OCI-LY7 (cell line): ENCODE measurements around the gene TLX3. TPM values are rescaled to one million over a fixed set of nuclear protein-coding genes. Genes with fewer than 3 reads are reported as not detected.

ENCODE experiments used
- BruUV-seq: library from RNA; stranded (reverse); fragments of 400-500 nt; replicated peaks from 2 replicates; lab custom pipeline; 2021; lab: Mats Ljungman, UMichigan
- CTCF ChIA-PET: fragments of 300-600 bp; sonication (Branson Sonifier 250); formaldehyde crosslinking; loops from one replicate; lab custom pipeline; 2022; ENCODE audit warnings: antibody characterized with exemption; ENCODE audit not compliant: unreplicated experiment; lab: Charles Lee
- POLR2A ChIA-PET: fragments of 300-600 bp; sonication (Branson Sonifier 250); formaldehyde crosslinking; loops from one replicate; lab custom pipeline; 2022; ENCODE audit warnings: antibody characterized with exemption; lab: Charles Lee
- DNase-seq: peaks from one replicate; pipeline ENCODE4 v3.0.0-alpha.2; 2015; ENCODE audit warnings: low spot score
- H2AFZ ChIP-seq: fragments of 200-600 bp; sonication (generic), shearing (Covaris generic); 2 replicates; pipeline ENCODE4 v1.6.1; 2014; ENCODE audit warnings: mild to moderate bottlenecking, antibody characterized with exemption, low read length, moderate library complexity
- H3K27ac ChIP-seq: fragments of 200-600 bp; sonication (generic); 2 replicates; pipeline ENCODE4 v1.5.1; 2014; ENCODE audit warnings: mixed run types, low read depth, mild to moderate bottlenecking, moderate library complexity, low read length, inconsistent platforms; ENCODE audit not compliant: poor library complexity, severe bottlenecking
- H3K36me3 ChIP-seq: fragments of 200-600 bp; sonication (generic); 2 replicates; pipeline ENCODE4 v1.6.1; 2014; ENCODE audit warnings: mild to moderate bottlenecking, antibody characterized with exemption, low read length, moderate library complexity, mixed read lengths; ENCODE audit not compliant: insufficient read depth
- H3K4me1 ChIP-seq: fragments of 200-600 bp; sonication (generic); 2 replicates; pipeline ENCODE4 v1.5.1; 2014; ENCODE audit warnings: mild to moderate bottlenecking, low read length; ENCODE audit not compliant: insufficient read depth, poor library complexity, severe bottlenecking
- H3K4me2 ChIP-seq: fragments of 200-600 bp; sonication (generic); 2 replicates; pipeline ENCODE4 v1.6.1; 2014; ENCODE audit warnings: mild to moderate bottlenecking, low read length
- H3K4me3 ChIP-seq: fragments of 200-600 bp; sonication (generic); 2 replicates; pipeline ENCODE4 v1.5.1; 2014; ENCODE audit warnings: mild to moderate bottlenecking, low read depth, low read length; ENCODE audit not compliant: poor library complexity, severe bottlenecking
- H3K79me2 ChIP-seq: fragments of 200-600 bp; sonication (generic); 2 replicates; pipeline ENCODE4 v1.6.1; 2016; ENCODE audit warnings: low read depth, mild to moderate bottlenecking, low read length, moderate library complexity, mixed read lengths; ENCODE audit not compliant: insufficient read depth
- H3K9me2 ChIP-seq: fragments of 200-600 bp; sonication (generic); 2 replicates; pipeline ENCODE4 v1.6.1; 2016; ENCODE audit warnings: mild to moderate bottlenecking, low read length, mixed read lengths; ENCODE audit not compliant: insufficient read depth
- H3K9me3 ChIP-seq: fragments of 200-600 bp; sonication (generic); 2 replicates; pipeline ENCODE4 v1.6.1; 2014; ENCODE audit warnings: mild to moderate bottlenecking, mixed run types, low read length, mixed read lengths
- H4K20me1 ChIP-seq: fragments of 200-600 bp; sonication (generic); 2 replicates; pipeline ENCODE4 v1.6.1; 2014; ENCODE audit warnings: mild to moderate bottlenecking, antibody characterized with exemption, low read length, moderate library complexity, mixed read lengths; ENCODE audit not compliant: insufficient read depth
- EZH2phosphoT487 ChIP-seq: fragments of 200-600 bp; sonication (generic); IDR thresholded peaks from 2 replicates; pipeline ENCODE4 v1.6.1; 2018; ENCODE audit warnings: low read depth, borderline replicate concordance, mild to moderate bottlenecking, mixed run types, antibody characterized with exemption, low read length, moderate library complexity, mixed read lengths
- intact Hi-C: fragments of 100-400 bp; cut with micrococcal nuclease; formaldehyde crosslinking; loops from one replicate; pipeline ENCODE4 v1.10.0; 2022; ENCODE audit not compliant: unreplicated experiment
- total RNA-seq, 2 experiments: library from RNA; depleted of rRNA in 1 of 2; stranded (reverse); fragments of >200 nt in 1 of 2; shearing (Covaris generic) in 1 of 2; gene quantifications; 2 replicates each; pipeline ENCODE4 v1.2.3, GENCODE V29; 2014 to 2022
- TF ChIP-seq, protein P1 (sequence below): fragments of 200-600 bp; sonication (generic); conservative IDR thresholded peaks from 2 replicates; pipeline ENCODE4 v1.5.1; 2014; ENCODE audit warnings: mild to moderate bottlenecking, antibody characterized with exemption, low read length, moderate library complexity, mixed read lengths

TLX3 gene
- total RNA-seq, 2 experiments from 2014 or later: not detected

DNA sequence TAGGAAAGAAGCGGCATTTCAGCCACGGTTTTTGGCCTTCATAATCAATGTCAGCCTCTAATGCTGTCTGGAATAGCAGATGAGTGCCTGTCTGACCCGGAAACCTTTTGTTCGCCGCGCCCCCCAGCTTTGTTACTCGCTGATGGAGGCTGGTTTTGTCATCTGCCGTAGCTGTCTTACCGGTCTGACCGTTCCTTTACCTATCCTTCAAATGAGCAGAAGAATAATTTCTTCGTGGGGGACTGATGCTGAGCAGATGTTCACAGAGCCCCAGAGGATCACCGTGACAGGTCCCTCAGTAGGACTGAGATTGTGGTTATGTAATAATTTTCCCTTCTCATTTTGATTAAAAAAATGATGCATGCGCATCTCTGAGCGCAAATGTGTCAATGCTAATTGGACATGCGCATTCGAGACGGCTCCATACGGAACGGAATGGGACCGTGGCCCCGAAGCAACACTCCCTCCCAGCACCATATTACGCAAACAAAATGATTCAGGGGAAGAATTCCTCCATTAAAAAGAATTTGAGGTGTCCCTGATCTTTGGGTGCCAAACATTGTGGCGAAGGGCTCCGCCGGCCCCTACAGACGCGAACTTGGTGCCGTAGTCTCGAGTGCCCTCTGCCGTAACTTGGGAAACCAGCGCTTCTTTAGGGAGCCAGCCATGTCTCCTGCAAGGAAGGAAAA, 27.6 kb downstream of the TLX3 start:
- POLR2A ChIA-PET: no interaction called here
- Histone ChIP-seq H3K27ac (no peak overlapping the region), H3K4me2 (no peak overlapping the region), H3K4me1 (no peaks in the 10 kb centered on the region), H2AFZ (no peak overlapping the region), H3K79me2 (no peaks in the 10 kb centered on the region), H3K9me2 (no peaks in the 10 kb centered on the region), H3K36me3 (no peaks in the 10 kb centered on the region), H3K4me3 (no peak overlapping the region), H3K9me3 (no peaks in the 10 kb centered on the region), H4K20me1 (no peaks in the 10 kb centered on the region)
- no peak for DNase-seq
- intact Hi-C loops: no loop called here
- no peak for TF ChIP-seq EZH2phosphoT487
- TF ChIP-seq, protein P1, sequence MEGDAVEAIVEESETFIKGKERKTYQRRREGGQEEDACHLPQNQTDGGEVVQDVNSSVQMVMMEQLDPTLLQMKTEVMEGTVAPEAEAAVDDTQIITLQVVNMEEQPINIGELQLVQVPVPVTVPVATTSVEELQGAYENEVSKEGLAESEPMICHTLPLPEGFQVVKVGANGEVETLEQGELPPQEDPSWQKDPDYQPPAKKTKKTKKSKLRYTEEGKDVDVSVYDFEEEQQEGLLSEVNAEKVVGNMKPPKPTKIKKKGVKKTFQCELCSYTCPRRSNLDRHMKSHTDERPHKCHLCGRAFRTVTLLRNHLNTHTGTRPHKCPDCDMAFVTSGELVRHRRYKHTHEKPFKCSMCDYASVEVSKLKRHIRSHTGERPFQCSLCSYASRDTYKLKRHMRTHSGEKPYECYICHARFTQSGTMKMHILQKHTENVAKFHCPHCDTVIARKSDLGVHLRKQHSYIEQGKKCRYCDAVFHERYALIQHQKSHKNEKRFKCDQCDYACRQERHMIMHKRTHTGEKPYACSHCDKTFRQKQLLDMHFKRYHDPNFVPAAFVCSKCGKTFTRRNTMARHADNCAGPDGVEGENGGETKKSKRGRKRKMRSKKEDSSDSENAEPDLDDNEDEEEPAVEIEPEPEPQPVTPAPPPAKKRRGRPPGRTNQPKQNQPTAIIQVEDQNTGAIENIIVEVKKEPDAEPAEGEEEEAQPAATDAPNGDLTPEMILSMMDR: peak; percentile 38; the same call in 1 of the 2 replicates
- no TSS peak for BruUV-seq
- CTCF ChIA-PET: no interaction called here

DNA sequence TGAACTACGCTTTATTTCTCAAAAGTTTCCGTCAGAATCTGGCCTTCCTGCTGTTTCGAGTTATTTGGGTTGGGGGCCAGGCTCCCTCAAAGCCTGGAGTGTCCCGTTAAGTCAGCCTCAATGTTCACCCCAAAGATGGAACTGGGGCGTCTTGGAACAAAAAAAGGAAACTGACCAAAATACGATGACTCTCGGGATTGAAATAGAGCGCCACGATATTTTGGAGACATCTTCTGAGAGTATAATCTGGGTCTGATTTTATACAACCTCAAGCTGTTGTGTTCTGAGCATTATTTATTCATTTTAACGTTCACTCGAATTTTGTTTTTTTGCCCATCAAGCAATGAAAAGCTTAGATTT, 28.1 kb downstream of the TLX3 start:
- TF ChIP-seq, protein P1: no peak
- TF ChIP-seq EZH2phosphoT487: no peak
- Histone ChIP-seq H3K4me3 (no peak overlapping the region), H3K4me2 (no peak overlapping the region), H2AFZ (no peak overlapping the region), H3K9me3 (no peaks in the 10 kb centered on the region), H3K4me1 (no peaks in the 10 kb centered on the region), H3K9me2 (no peaks in the 10 kb centered on the region), H3K36me3 (no peaks in the 10 kb centered on the region), H4K20me1 (no peaks in the 10 kb centered on the region), H3K27ac (no peak overlapping the region), H3K79me2 (no peaks in the 10 kb centered on the region)
- no peak for DNase-seq
- CTCF ChIA-PET: no interaction called here
- intact Hi-C loops: no loop called here
- POLR2A ChIA-PET: no interaction called here
- no TSS peak for BruUV-seq

DNA sequence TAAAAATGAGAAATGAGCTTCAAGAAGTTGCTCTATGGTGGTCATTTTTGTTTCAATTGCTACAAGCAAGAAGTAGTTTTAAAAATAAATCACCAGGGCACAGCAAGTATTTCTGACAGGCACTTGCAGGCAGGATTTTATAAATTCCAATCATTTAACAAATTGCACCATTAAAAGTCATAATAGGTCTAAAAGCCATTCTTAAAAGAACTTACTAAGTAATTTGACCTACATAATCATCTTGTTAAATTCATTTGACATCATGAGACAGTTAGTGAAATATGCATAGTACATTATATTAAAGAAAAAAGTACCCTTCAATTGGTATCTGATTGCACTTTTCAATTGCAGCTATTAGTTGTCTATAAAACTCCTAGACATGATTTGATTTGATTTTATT, 31.0 kb downstream of the TLX3 start:
- H3K79me2 ChIP-seq: no peaks in the 10 kb centered on the region
- no TSS peak for BruUV-seq
- H3K9me2 ChIP-seq: no peaks in the 10 kb centered on the region
- no peak for DNase-seq
- no peaks in the 10 kb centered on the region for H4K20me1 ChIP-seq
- H3K27ac ChIP-seq: no peak overlapping the region
- TF ChIP-seq, protein P1: no peak
- H3K36me3 ChIP-seq: no peaks in the 10 kb centered on the region
- no peak overlapping the region for H2AFZ ChIP-seq
- CTCF ChIA-PET: no interaction called here
- POLR2A ChIA-PET: interaction anchor here (1.3 kb wide), 1 partner anchor 10 kb away, joined by 4 read pairs; no protein-coding TSS in a partner anchor
- H3K4me1 ChIP-seq: no peaks in the 10 kb centered on the region
- intact Hi-C loops: no loop called here
- H3K4me3 ChIP-seq: no peak overlapping the region
- no peak overlapping the region for H3K4me2 ChIP-seq
- no peaks in the 10 kb centered on the region for H3K9me3 ChIP-seq
